Stimulated activated CD4-positive, alpha-beta T cell treated with anti-CD3 and anti-CD28 coated beads, TNF-alpha, amount 100 ng/mL, for 24 hours (primary cell): ENCODE measurements around the gene TBX5.

ENCODE experiments used
- DNase-seq, 3 experiments: peaks; one replicate each; pipeline ENCODE4 v3.0.0-alpha.2; 2020; ENCODE audit warnings: low read depth in 3 of 3

The TBX5 gene

DNA sequence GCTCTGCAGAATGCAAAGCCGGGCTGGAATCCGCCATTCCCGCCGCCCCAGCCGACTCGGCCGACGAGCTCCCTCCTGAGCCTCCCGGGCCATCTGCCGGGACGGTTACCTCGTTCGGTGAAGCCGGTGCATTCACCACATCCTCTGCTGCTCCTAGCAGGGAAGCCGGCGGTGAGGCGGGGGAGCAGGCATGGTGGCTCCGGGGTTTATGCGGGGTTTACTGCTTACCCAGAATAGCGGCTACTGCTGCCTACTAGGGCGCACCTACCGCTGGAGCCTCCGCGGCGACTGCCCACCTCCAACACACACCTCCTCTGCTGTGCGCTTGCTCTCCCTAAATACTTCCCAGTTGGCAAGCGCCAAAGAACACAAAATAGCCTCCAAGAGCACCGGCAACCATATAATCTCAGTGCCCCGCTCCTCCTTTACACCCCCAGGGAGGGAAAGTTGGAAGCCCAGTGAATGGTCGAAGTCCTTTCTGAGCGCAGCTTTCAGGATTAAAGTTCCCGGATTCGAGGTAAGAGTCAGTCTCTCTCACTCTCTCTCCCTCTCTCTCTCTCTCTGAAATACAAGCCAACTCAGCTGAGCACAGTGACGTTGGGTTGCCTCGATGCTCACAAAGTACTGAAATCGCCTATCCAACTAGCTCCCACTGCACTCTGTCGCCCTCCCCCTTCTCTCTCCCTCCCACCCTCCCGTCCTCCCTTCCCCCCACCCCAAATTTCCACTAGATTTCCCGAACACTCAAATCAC, at the start of gene TBX5:
Gene TBX5, minus strand, starts transcription at position 626 of the 753 bp plus-strand sequence. CDS start 2,246 bp downstream, outside the sequence.
- DNase-seq: no peak

GRCh38 chr12:114451657-114452056, 45.7 kb upstream of the TBX5 start:
- no peak for DNase-seq

DNA sequence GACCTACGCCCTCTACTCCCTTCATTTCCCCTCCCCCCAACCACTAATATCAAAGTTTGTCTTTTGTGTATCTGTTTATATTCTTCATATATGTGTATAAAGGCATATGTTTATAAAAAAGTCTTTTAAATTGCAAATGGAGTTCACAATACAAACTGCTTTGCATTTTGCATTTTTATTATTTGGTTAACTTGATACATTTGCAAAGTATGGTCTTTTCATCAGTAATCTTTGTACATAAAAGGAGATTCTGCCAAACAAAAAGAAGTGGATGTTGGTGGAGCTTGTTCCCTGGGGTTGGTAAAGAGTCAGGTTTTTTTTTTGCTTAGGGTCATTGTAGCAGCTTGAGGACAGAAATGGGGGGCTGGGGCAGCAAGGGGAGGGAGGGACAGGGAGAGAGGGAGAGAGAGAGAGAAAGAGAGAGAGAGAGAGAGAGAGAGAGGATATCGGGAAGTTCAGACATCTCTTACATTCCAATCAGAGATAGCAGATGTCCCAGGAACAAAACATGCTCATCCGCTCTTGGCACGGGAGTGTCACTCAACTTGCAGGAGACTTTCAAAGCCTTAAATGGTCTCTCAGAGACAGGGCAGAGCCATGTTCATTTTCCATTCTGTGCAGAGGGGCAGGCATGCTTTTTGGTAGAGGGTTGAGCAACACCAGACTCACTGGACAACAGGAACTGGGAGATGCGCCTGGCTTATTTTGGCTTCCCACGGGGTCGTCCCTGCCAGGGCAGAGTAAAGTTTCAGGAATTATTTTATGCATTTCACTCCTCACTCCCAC, 44.8 kb upstream of the TBX5 start:
- DNase-seq: no peak

- DNase-seq: no peak
These were observed 44.1 kb upstream of the TBX5 start for GRCh38 chr12:114450019-114450418.

- DNase-seq: no peak
These were observed 42.6 kb upstream of the TBX5 start for GRCh38 chr12:114448618-114448933.

DNA sequence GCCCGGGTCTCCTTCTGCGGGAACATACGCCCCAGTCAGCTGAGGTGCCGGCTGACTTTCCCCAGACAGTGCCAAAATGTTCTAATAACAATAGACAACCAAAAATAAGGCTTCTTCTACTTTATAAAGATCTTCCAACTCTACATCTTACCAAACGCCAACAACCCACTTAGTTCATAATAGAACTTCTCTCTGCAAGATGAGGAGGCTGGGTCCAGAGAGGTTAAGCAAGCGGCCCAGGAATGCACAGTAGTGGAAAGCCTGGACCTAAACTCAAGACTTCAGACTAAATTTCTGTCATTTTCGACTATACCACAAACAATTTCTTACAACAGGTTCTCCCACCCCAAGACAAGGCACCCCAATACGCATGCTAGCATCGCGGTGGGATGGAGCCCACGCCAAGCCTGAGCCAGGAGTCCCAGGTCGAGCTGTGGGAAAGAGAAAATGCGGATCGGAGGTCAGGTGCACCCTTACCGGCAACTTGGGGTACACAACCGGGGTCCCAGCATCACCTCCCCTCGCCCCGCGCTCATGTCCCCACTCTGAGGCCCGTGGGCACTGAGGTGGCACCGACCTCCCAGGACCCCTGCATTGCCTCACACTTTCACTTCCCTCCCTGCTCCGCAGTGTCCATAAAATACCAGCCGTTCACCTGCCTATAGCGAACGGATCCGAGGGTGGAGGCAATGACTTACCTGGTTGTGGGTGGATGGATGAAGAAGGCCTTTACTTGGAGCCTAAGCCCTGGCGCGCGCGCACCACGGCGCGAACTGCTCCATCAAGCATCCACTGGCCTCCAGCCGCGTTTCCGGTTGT, 42.1 kb upstream of the TBX5 start:
- no peak for DNase-seq

- no peak for DNase-seq
These were observed 41.4 kb upstream of the TBX5 start for GRCh38 chr12:114447274-114447716.

DNA sequence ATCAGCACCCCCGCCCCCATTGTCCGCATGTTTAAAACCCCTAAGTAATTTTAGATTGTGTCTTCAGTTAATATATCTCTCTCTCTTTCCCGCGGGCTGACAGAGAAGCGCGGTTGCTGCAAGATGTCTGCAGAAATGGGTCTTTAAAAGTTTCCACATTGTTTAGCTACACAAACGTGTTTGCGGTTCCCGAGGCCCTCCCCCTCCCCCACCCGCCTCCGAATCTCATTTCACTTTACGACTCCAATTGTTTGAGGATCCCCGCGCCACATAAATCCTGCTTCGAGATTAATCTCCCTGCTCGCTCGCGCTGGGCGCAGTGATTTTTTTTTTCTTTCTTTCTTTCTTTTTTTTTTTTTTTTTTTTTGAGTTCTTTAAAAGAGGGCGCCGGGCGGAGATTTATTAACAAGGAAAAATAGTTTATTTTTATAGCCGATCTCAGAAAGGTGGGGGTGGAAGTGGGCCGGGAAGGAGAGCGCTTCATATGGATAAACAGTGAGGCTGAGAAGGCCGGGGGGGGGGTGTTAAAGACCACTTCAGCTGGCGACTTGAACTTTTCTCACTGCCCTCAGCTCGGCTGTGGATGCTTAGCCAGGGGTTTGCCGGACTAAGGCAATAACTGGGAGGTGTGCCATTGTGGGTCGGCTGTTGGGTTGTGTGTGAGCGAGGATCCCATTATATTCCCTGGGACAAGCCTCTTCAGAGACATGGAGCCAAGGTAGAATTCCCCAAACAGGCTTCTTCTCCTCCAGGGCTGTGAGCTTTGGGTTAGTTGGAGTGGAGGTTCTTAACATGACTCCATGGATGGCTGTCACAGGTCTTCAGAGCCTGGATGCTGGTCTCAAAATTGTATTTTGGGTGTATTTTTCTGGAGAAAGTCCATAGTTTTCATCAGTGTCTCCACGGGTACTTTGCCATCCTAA, 39.7 kb upstream of the TBX5 start:
- no peak for DNase-seq

DNA sequence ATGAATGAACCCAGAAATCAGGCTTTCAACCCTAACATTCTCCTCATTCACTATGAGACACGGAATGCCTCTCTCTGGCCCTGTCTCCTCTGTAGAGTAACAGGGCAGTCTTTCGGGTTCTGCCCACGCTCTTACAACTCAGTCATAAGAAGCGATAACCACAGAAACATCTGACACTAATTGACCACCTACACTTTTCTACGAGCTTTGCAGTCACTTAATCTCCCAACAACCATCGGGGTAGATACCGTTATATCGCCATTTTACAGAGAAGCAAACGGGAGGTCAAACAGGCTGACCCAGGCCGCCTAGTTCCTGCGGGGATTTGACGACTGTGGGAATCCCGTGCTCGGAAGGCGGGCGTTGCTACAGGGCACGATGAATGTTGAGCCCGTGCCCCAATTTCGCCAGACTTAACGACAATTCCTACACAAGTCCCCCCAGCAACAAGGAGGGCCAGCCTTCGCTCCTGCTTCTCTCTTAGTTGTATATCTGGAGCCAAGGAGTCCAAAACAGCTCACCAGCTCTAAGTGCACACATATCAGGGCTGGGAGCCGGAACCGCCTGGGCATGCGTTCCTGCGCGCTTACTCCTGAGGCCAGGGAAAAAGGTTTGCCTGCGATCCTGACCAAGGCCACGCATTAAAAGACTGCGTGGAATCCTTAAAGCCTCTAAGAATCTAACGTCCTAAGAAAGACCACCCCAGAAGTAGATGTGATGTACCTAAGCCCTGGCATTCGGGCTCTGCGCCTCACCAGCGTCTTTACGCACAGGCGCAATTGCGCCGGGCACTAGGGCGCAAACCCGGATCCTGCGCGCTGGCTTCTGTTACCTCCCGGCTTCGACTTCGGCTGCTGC, 38.7 kb upstream of the TBX5 start:
- DNase-seq: no peak

- DNase-seq: no peak
These were observed 37.9 kb upstream of the TBX5 start for GRCh38 chr12:114443607-114444421.

DNA sequence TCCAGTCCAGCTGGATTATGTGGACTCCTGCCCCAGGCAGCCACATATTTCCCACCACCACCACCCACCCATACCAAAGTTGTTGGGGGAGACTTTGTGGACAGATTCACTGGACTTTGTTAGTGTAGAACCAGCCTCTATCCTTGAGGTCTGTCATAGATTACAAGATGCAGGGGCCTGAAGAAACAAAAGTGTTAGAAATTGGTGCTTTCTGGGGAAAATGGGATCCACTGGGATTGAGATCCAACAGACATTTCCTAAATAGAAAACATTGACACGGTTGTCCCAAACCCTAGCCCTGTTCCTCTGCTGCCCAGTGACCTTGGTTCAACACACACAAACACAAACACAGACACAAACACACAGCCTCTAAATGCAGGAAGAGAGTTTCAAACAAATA, 36.6 kb upstream of the TBX5 start:
- DNase-seq: no peak

GRCh38 chr12:114441545-114441944, 35.6 kb upstream of the TBX5 start:
- DNase-seq: no peak

- no peak for DNase-seq
These were observed 35.1 kb upstream of the TBX5 start for GRCh38 chr12:114441039-114441383.

GRCh38 chr12:114440270-114441038, 34.5 kb upstream of the TBX5 start:
- no peak for DNase-seq

GRCh38 chr12:114439817-114440216, 33.9 kb upstream of the TBX5 start:
- DNase-seq: no peak

GRCh38 chr12:114439261-114439683, 33.3 kb upstream of the TBX5 start:
- DNase-seq: no peak

DNA sequence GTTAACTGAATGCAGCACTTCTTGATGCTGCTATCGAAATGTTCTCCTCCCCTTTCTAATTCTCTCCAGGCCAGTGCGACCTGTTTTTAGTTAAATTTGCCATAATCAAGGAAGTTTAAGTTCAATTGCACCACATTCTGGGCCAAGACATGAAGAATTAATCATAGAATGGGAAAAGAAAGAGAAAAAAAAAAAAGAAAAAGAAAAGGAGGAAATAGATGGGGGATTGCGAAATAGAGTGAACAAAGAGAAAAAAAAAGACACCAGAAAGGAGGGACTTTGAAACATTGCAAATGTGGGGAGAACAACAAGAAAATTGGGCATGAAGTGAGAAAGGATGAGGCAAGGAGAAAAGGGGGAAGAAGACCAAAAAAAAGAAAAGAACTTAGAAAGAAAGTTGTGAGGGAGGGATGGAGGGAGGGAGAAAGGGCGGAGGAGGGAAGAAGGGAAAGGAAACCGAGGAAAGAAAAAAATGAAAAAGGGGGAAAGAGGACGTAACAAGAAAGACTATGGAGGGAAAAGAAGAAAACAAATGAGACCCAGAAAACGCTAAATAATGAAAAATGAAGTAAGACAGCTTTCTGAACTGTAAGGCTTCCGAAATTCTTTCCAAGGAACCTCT, 32.8 kb upstream of the TBX5 start:
- no peak for DNase-seq

GRCh38 chr12:114434341-114434740, 28.4 kb upstream of the TBX5 start:
- DNase-seq: no peak
